ENCODE measurements around the gene NUP210L.
"Not testable (repeated sequence)": the region's sequence is repeated elsewhere in the genome, so short reads cannot be mapped to it uniquely, and the experiment has no call there.

Gene NUP210L

DNA sequence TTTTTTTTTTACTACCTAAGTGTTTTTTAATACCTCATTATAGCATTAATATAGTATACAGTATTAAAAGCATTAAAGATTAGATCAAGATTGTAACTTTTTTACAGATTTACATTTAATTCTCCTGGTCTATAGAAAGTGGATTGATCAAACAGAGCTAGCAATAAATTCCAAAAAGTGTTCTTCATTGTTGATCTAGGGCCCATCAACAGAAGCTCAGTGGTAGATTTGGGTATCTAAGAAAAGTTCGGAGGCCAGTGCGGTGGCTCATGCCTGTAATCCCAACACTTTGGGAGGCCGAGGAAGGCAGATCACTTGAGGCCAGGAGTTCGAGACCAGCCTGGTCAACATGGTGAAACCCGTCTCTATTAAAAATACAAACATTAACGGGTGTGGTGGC is 12.5 kb downstream of the NUP210L start:
- no peak overlapping the region for H3K4me3 ChIP-seq (ENCODE audit: low read depth in 1 of 2, low read length in 1 of 2)
- no peak overlapping the region for H3K27ac ChIP-seq
- no peaks in the 10 kb centered on the region for H3K27me3 ChIP-seq
- H3K4me1 ChIP-seq (ENCODE audit: control insufficient read depth in 1 of 2, insufficient read depth in 1 of 2, low read depth in 1 of 2, low read length in 1 of 2), result peaks cover 0 to under 1% of the 10 kb centered on the region in 2 experiments
- TF ChIP-seq, protein P1, sequence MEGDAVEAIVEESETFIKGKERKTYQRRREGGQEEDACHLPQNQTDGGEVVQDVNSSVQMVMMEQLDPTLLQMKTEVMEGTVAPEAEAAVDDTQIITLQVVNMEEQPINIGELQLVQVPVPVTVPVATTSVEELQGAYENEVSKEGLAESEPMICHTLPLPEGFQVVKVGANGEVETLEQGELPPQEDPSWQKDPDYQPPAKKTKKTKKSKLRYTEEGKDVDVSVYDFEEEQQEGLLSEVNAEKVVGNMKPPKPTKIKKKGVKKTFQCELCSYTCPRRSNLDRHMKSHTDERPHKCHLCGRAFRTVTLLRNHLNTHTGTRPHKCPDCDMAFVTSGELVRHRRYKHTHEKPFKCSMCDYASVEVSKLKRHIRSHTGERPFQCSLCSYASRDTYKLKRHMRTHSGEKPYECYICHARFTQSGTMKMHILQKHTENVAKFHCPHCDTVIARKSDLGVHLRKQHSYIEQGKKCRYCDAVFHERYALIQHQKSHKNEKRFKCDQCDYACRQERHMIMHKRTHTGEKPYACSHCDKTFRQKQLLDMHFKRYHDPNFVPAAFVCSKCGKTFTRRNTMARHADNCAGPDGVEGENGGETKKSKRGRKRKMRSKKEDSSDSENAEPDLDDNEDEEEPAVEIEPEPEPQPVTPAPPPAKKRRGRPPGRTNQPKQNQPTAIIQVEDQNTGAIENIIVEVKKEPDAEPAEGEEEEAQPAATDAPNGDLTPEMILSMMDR (IDR thresholded peaks at IDR 0.05), result no peak
- no peaks in the 10 kb centered on the region for H3K36me3 ChIP-seq
- H3K9me3 ChIP-seq, result no peaks in the 10 kb centered on the region

- Histone ChIP-seq H3K4me1 (ENCODE audit: control insufficient read depth in 1 of 2, insufficient read depth in 1 of 2, low read depth in 1 of 2, low read length in 1 of 2) (no peaks in the 10 kb centered on the region), H3K27ac (no peak overlapping the region), H3K4me3 (ENCODE audit: low read depth in 1 of 2, low read length in 1 of 2) (no peak overlapping the region), H3K9me3 (no peaks in the 10 kb centered on the region), H3K27me3 (no peaks in the 10 kb centered on the region), H3K36me3 (no peaks in the 10 kb centered on the region)
- TF ChIP-seq, protein P1 (IDR thresholded peaks at IDR 0.05), result no peak
Measured at GRCh38 chr1:154141240-154141639, 13.6 kb downstream of the NUP210L start.

- Histone ChIP-seq H3K4me1 (ENCODE audit: control insufficient read depth in 1 of 2, insufficient read depth in 1 of 2, low read depth in 1 of 2, low read length in 1 of 2) (no peaks in the 10 kb centered on the region), H3K9me3 (no peaks in the 10 kb centered on the region), H3K36me3 (no peaks in the 10 kb centered on the region), H3K4me3 (ENCODE audit: low read depth in 1 of 2, low read length in 1 of 2) (no peak overlapping the region), H3K27ac (no peak overlapping the region), H3K27me3 (no peaks in the 10 kb centered on the region)
- TF ChIP-seq, protein P1 (IDR thresholded peaks at IDR 0.05), result no peak
Measured at GRCh38 chr1:154137888-154138287, 17.0 kb downstream of the NUP210L start.

DNA sequence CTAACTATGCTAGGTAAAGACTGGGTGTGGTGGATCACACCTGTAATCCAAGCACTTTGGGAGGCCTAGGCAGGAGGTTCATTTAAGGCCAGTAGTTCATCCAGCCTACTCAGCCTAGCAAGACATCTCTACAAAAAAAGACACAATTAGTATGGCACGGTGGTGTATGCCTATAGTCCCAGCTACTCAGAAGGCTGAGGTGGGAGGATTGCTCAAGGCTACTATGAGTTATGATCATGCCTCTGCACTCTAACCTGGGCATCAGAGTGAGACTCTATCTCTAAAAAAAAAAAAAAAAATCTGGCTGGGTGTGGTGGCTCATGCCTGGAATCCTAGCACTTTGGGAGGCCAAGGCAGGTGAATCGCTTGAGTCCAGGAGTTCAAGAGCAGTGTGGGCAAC is 21.6 kb downstream of the NUP210L start:
- no peaks in the 10 kb centered on the region for H3K4me1 ChIP-seq (ENCODE audit: control insufficient read depth in 1 of 2, insufficient read depth in 1 of 2, low read depth in 1 of 2, low read length in 1 of 2)
- TF ChIP-seq, protein P1 (IDR thresholded peaks at IDR 0.05), result no peak
- no peaks in the 10 kb centered on the region for H3K27me3 ChIP-seq
- no peaks in the 10 kb centered on the region for H3K36me3 ChIP-seq
- H3K9me3 ChIP-seq, result no peaks in the 10 kb centered on the region
- no peak overlapping the region for H3K4me3 ChIP-seq (ENCODE audit: low read depth in 1 of 2, low read length in 1 of 2)
- no peak overlapping the region for H3K27ac ChIP-seq

GRCh38 chr1:154129391-154129970 is 25.4 kb downstream of the NUP210L start:
- H3K4me1 ChIP-seq (ENCODE audit: control insufficient read depth in 1 of 2, insufficient read depth in 1 of 2, low read depth in 1 of 2, low read length in 1 of 2), result no peaks in the 10 kb centered on the region

DNA sequence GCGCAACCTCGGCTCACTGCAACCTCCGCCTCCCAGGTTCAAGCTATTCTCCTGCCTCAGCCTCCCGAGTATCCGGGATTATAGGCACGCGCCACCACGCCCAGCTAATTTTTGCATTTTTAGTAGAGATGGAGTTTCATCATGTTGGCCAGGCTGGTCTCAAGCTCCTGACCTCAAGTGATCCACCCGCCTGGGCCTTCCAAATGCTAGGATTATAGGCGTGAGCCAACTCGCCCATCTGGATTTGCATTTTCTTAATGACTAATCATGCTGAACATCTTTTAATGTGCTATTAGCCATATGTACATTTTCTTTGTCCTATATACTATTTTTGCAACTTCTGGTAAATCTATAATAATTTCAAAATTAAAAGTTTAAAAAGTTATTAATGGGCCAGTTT is 31.7 kb downstream of the NUP210L start:
- H3K27ac ChIP-seq; H3K36me3 ChIP-seq; H3K4me3 ChIP-seq (ENCODE audit: low read depth in 1 of 2, low read length in 1 of 2); H3K4me1 ChIP-seq (ENCODE audit: control insufficient read depth in 1 of 2, insufficient read depth in 1 of 2, low read depth in 1 of 2, low read length in 1 of 2); H3K27me3 ChIP-seq; H3K9me3 ChIP-seq: not testable (repeated sequence)

More at GRCh38 chr1:154129391-154129970, 25.4 kb downstream of the NUP210L start:
- H3K36me3 ChIP-seq, result no peaks in the 10 kb centered on the region
- H3K27ac ChIP-seq, result no peak overlapping the region
- TF ChIP-seq, protein P1 (IDR thresholded peaks at IDR 0.05), result no peak
- H3K27me3 ChIP-seq, result no peaks in the 10 kb centered on the region
- H3K9me3 ChIP-seq, result no peaks in the 10 kb centered on the region
- H3K4me3 ChIP-seq (ENCODE audit: low read depth in 1 of 2, low read length in 1 of 2), result no peak overlapping the region

Data from neutrophil (primary cell).